ENCODE data around the gene SYNPR.
"Not testable (repeated sequence)": the region's sequence is repeated elsewhere in the genome, so short reads cannot be mapped to it uniquely, and the experiment has no call there.

Gene SYNPR

DNA sequence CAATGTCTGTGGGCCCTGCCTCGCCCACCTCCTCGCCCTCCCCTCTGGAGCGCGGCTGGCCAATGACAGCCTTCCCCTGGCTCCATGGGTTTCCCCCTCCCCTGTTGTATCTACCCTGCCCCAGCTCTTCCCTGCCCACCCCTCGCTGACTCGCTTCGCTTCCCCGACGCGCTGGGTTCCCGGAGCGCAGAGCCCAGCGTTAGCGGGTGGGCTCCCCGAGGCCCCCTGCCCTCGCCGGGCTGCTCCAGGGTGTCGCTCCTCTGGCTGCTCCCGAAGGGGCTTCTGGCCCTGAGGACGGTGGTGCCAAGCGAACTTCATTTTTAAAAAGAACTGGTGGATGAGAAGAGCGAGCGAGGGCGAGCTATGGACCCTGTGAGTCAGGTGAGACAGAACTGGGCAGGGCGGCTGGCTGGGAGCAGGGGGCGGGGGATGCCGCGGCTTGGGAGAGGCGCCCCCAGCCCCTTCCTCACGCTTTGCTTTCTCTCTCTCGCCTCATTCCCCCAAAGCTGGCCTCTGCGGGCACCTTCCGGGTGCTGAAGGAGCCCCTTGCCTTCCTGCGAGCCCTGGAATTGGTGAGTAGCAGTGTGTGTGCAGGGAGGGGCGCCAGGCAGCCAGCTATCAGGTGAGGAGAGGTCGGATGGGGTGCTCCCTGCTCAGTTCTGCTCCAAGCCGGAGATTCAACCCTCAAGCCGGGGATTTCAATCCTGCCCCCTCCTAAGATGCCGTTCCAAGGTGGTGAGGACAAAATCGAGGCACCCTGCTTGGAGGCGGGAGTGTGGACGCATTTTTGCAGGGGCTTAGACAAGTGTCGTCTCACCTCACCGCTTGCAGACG, at the start of gene SYNPR:
SYNPR (plus strand) TSS at position 138 of the 834 bp plus-strand sequence.
- no peak for DNase-seq

DNA sequence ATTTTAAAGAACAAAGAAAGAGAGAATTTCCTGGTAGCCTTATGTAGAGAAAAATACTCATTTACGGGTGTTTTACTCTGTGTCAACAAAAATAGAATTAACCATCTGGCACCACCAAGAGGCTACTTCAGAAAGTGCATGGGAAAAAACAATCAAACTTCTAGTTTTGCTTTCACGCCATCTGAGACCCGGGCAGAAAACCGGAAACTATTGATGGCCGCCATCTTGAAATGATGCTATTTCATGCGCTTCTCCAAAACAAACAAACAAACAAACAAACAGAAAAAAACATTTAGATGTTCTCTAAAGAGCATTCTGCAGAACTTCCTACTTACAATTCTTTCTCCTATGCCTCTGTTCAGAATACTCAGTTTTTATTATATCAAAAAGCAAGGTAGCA, 49.4 kb upstream of the SYNPR start:
- DNase-seq, result no peak

DNA sequence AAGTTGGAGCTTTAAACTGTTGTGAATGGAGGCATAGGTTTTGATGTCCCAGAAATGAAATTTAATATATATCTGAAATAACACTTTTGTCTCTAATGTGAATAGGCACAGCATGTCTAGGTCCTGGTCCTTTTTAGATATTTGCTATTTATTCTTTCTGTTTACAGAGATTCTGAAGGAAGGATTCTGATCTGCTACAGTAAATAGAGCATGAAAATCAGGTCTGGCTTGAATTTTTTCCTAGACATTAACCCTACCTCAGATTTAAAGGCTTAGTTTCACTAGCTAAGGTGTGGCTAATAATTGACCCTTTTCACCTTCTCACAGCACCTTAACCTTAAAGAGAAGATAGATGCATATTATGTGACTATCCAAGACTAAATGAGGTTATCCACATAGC, 48.0 kb upstream of the SYNPR start:
- DNase-seq, result no peak

DNA sequence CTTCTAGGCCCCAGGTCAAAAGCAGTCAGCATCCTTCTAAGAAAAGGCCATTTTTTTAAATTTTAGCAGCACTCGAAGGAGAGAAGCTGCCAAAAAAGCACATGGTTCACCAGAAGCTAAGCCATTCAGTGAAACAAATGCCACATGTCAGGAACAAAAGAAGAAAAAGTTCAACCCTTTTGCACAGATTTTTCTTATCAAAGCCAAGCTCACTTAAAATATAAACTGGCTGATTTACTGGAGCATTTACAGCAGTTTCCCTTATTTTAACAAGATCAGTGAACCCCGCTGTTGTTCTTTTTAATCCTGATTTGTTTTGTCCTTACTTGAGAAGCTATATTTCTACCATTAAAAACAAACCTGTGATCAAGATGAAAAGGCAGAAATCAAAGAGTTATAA, 46.5 kb upstream of the SYNPR start:
- no peak for DNase-seq

DNA sequence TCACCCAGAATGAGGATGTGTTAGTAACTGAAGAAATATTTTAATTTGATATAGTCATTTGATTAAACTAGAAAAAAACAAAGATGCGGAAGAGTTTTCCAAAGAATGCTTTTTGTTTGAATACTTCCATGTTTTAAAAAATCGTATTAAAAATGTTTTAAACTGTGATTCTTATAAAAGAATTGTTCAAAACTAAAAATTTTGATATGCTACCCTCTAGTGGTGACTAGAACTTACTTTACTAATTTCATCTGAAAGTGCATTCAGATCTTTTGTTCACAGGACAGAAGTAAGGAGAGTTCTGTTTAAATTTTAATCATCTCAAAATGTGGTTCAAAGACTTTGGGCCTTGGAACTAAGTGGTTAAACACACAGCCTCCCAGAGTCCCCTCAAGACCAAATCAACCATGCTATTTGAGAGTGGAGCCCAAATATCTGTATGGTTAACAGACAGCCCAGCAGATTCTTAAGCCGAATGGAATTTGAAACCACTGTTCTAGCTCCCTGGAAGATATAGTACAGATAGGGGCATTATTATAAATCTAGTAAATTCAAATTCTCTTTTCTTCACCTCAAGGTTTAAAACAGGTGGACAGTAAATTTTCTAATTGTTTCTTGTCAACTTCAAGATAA, 45.2 kb upstream of the SYNPR start:
- no peak for DNase-seq

DNA sequence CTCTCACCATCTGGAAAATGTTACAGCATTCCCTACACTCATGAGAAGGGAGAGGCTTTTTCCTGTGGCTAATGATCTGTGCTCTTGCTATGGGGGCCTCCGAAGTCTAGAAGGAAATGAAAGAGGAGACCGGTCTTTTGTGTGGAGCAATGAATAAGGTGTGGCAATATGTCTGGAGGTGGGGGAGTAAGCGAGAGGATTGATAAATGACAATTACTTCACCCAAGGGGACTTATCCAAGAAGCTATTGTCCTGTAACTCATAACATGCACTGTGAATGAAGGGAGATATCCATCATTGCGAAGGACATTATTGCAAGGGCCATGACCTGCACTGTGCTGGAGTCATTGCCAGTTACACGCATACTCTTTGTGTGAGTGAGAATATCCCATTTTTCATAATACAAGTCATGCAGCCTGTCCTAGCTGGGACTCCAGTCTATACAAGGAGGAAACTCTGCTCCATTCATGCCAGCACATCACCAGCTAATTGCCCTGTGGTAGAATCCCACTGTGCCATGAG, 37.7 kb upstream of the SYNPR start:
- DNase-seq, result no peak

DNA sequence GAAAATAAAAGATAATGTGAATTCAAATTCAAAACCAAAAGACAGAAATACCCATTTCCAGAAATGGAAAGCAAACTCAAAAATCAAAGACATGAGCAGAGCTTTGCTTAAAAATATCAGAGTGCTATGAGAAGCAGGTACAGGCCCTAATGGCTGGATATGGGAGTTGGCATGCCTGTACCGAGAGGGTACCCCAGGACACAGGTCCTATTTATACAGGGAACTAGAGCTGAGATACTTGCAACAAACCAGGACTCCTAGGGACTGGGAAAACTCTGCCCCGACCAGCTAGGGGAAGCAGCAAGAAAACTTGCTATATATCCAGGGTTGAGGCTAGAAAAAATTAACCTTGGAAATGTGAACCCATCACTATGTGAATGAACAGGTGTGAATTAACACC, 36.0 kb upstream of the SYNPR start:
- no peak for DNase-seq

DNA sequence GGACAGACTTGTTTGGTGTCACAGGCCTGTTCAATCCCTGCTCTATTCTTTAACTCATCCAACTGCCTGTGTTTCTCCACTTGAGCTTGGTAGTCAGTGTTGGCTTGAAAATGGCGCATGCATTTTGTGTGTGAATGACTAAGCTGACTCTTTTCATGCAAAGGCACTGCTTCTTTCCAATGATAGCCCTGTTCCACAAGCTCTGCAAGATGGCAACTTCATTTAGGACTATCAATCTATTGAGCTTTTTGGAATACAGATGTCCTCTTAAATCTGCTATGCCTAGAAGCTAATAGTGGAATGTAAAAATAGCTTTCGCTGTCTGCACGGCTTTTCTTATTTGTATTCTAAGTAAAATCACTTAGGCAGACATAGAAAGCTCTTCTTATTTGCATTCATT, 33.6 kb upstream of the SYNPR start:
- DNase-seq, result no peak

DNA sequence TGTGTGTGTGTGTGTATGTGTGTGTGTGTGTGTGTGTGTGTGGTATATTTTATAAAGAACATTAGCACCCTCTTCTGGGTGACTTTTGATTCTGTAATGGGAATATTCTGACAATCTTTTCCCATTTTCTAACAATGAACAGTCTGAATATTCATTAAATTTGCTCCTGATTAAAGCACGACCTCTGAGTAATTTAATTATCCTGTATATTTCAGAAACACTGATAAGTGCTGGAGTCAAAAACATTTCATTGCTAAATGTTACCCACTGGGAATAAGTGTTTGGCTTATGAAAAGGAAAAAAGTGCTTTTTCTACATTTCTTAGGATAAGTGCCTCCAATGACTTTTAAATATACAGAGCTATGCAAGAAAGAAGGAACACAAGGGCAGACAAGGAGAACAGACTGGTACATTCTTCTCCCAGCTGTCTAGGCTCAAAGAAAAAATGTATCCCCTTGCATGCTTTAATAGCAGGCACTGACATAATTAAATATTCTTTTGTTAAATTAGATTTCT, 32.3 kb upstream of the SYNPR start:
- no peak for DNase-seq

DNA sequence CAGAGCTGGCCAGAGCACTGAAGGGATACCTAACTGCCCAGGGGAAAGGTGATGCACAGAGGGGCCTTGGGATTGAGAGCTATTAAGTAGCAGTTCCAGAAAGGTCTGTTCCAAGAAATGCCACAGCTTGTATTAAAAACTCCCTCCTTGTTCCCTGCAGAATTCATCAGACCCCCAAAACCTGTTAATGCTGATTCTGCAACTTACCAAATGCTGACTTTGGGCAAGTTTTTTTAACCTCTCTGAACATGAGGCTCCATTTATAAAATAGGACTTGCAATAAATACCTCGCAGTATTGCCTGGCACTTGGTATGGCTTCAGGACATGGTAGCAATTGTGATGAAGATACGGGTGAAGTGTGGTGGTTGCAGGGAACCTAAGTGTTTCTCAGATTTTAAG, 30.1 kb upstream of the SYNPR start:
- DNase-seq, result no peak

DNA sequence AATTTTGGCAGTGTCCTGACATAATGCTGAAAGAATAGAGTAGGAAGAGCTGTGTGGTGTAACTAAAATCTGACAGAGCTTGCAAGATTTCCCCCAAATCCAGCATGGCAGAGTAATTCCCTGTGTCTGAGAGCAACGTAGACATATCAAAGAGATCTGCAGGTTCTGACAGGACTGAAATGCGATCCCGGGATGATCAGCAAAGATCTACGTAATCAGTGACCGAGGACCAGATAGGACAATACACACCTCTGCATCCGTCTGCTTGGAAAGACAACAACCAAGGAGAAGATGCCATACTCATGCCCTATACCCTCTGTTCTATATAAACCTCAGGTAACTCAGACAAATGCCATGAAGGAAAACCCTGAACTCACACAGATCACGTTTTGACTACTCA, 26.6 kb upstream of the SYNPR start:
- no peak for DNase-seq

DNA sequence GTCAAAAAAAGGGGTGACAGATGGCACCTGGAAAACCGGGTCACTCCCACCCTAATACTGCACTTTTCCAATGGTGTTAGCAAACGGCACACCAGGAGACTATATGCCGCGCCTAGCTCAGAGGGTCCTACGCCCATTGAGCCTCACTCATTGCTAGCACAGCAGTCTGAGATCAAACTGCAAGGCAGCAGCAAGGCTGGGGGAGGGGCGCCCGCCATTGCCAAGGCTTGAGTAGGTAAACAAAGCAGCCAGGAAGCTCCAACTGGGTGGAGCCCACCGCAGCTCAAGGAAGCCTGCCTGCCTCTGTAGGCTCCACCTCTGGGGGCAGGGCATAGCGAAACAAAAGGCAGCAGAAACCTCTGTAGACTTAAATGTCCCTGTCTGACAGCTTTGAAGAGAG, 22.3 kb upstream of the SYNPR start:
- DNase-seq, result not testable (repeated sequence)

DNA sequence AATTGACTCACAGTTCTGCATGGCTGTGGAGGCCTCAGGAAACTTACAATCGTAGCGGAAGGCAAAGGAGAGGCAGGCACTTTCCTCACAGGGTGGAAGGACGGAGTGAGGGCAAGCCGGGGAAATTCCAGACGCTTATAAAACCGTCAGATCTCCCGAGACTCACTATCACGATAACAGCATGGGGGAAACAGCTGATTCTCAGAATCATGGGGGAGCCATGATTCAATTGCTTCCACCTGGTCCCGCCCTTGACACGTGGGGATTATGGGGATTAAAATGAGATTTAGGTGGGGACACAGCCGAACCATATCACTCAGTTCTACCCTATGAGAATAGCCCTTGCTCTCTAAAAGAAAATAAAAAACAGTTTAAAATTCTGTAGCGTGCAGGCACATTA, 13.4 kb upstream of the SYNPR start:
- DNase-seq, result no peak

DNA sequence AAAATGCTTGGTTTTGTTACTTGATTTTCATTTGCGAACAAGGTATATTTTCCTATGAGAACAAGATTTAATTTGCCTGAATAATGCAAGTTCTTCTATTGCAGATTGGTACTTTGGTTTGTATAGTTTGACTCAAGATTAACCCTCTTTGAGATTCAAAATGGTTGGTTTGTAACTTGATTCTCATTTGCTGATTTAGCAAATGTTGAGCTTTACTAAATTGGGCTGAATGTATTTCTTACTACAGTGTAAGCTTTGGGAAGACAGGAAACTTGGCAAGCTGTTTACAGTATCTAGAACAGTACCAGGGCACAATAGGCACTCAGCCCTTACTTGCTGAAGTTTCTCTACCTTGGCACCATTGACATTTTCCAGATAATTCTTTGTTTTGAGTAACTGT, 3.7 kb upstream of the SYNPR start:
- DNase-seq, result no peak

DNA sequence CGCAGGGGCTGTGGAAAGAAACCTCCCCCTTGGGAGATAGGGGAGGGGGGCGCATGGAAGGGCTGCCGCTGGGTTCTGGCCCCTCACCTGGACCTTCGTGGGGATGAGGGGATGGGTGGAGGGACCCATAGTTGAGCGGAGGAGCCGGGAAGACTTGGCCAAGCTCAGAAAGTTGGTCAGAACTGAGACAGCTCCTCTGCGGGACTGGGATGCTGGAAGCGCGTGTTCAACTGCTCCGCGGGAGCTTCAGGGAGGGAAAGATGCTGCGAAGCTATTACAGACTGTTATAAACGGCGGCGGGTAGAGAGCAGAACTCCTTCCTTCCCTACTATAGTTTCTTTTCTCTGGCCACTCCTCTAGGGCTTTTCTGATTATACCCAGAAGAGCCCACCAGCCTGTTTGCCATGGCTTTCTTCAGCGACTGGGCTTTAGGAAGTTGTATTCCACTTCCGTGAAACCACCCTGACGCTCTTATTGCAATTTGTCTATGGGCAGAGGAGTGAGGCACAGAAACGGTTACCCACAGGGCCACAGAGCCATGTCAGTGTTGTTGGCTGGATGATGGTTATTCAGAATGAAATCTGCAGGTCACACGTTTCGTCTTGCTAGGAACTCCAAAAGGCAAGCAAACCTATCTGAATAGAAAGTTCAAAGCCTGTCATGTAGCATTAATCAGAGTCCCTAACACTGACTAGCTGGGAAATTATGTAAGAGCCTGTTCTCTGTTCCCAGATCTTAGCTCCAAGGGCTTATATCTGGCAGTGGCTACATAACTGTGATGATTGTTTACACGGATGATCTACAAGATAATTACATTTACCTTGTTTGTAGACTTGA, 1.1 kb downstream of the SYNPR start:
- no peak for DNase-seq

DNA sequence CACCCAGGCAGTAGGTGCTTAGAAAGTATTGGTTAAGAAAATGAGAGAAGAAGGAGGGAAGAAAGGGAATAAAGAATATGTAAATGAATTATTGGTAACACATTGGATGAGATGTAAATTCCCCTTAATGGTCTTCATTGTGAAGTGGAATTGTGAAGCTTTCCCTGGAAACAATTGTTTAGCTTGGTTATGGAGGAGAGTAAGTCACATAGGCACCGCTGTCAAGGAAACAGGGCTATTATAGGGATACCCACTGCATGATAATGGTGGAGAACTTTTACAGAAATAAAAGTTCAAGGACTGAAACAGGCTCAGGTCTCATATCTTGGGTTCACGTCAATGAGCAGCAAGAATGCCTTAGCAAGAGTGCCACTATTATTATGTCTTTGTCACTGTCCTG, 9.5 kb downstream of the SYNPR start:
- DNase-seq, result no peak

DNA sequence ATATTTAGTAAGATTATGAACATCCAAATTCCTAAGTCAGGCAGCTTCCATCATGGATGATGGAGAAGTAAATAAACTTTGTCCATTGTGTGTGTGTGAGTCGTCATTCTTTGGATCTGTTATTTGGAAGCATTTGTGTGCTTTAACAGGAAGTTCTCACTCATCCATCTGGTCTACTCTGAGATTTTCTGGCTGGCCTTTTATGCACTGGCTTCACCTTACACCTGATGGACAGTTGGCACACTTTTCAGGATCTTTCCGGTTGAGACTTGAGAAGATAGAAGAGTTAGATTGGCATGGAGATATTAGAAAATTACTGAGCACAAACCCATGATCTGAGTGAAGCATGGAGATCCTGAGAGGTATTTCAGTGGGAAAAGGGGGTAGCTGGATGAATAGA, 12.6 kb downstream of the SYNPR start:
- DNase-seq, result no peak

DNA sequence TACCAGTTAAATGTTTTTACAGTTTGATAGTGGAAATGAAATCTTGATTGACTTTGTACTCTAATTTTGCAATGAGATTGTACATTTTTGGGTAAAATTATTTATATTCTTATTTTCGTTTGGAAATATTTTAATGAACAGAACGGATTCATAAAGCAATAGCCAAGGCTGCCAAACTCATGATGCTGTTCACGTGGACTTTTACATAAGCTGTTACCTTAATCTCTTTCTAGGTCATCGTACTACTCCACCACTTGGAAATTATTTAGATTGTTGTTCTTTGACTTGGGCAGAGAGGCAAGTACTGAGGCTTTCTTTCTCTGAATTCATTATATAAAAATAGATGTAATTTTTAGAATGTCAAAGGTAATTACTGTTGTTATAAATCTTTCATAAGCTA, 16.2 kb downstream of the SYNPR start:
- no peak for DNase-seq

DNA sequence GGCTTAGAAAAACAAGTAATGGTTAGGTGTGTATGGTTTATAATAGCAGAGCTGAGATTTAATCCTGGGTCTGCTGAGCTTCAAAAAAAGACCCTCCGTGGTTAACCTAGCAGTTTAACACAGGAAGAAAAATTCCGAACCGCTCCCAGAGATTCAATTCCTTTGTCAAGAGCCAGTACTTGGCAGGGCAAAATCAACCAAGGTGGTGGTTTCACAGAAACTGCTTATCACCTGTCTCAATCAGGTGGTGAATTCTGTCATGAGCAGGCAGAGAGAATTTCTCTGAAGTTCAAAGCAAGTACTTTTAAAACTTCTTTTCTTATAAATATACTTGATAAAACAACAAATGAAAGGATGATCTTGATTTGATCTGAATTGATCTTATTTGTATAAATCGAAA, 17.2 kb downstream of the SYNPR start:
- no peak for DNase-seq

DNA sequence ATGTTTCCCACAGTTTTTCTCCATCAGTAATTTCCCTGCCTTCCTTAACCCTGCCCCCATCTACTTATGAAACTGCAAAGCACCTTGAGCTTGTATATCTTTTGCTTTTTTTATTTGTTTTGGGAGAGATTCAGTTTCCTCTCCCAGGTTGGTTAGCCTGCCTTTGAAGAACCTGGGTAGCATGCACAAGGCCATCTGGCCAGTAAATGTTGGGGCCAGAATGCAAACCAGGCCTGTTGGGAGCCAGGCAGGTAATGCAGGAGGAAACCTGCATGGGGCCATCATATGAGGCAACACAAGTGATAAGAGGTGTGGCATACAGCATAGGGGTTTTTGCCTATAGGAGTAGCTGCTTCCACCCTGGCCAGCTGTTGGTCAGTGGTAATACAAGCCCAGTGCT, 17.7 kb downstream of the SYNPR start:
- no peak for DNase-seq

DNA sequence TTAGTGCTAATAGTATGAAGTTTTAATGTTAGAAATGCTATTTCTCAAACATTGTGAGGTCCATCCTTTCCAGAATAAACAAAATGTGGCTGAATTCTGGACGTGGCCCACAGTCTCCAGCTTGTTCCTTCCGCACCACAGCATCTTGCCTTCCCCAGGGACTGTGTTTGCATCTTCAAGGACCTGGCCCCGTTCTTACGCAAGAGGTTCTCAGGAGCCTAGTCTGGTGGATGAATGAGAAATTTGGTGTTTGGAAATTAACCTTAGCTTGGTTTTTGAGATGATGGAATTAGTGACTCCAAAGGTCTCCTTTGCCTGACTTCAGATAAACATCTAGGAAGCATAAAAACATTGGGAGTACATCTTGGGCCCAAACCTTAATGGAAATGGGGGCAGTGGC, 18.1 kb downstream of the SYNPR start:
- DNase-seq, result no peak

DNA sequence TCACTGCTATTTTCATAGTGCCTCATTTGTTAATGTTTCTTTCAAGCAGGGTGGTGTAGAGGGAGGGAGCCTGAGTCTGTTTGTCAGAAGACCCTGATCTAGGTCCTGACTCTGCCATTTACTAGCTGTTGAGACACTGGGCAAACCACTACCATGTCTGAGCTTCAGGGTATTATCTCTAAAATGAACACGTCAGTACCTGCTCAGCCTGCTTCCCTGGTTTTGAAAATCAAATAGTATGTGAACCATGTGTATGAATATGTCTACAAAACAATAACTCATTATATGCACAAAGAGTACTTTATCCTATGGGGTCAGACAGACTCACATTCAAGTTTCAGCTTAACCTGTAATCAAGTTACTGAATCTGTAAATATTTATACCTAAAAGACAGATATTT, 25.1 kb downstream of the SYNPR start:
- no peak for DNase-seq

DNA sequence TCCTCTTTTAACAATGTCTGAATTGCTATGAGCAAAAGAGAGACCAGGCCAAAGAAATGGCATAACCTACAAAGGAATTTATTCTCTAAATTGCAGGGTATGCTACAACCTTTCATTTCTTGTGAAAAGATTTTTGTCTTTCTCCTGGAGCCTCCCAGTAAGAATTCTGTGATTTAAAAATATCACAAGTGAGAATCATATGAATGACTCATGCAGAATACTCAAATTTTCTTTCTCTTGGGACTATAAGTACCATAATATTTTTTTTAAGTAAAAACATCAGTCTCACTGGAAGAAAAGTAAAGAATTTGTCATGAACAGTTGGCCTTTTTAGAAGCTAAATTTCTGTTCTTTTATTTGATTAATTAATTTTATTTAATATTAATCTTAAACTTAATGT, 26.3 kb downstream of the SYNPR start:
- DNase-seq, result no peak

Measured in CD4-positive, alpha-beta T cell treated with Interleukin-17A for 1 hour (primary cell).